NCI-H226 (cell line): ENCODE results near the gene TMEM233.

Source experiments
- DNase-seq: peaks from one replicate; pipeline ENCODE4 v3.0.0-alpha.2; 2015

The TMEM233 gene

GRCh38 chr12:119660076-119660475 is 66.5 kb downstream of the TMEM233 start:
- DNase-seq = no peak

GRCh38 chr12:119661882-119662281 is 68.3 kb downstream of the TMEM233 start:
- no peak for DNase-seq

DNA sequence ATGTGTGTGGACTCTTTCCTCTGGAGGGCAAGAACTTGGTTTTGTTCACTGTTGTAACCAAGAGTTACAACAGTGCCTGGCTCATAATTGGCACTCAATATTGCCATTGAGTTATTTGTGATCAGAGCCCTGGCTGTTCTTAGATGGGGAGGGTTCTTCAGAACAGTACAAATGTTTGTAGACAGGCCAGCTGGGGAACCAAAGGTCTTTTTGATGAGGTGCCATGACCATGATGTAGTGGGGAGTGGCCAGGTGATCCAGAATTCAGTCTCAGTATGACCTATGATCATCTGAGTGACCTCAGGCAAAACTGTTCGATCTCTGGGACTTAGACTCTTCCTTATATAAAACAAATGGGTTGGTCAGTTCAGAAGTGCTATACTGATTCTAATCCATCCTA is 71.1 kb downstream of the TMEM233 start:
- DNase-seq = no peak

- DNase-seq = no peak
These were observed 71.8 kb downstream of the TMEM233 start for GRCh38 chr12:119665164-119665929.

DNA sequence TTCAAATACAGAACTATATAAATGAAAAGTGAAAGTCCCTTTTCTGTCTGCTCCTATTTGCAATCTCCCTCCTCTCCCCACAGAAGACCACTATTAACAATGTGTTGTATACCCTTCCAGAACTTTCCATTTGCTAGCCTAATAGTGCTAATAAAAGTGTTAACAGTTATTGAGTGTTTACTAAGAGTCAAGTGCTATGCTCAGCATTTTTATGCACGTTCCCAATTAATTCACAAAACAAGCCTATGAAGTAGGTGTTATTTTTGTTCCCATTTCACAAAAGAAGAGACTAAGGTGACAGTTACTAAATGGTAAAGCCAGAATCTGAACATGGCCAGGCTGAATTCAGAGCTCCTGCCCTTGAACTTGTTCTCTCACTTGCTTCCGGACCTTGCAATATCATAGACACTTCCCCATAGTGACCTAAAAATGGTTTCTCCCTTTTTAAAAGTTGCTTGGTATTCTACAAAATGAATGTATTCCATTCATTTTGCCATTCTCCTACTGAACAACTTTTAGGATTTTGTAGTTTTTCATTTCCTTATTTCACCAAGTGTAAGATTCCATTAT is 72.7 kb downstream of the TMEM233 start:
- no peak for DNase-seq

DNA sequence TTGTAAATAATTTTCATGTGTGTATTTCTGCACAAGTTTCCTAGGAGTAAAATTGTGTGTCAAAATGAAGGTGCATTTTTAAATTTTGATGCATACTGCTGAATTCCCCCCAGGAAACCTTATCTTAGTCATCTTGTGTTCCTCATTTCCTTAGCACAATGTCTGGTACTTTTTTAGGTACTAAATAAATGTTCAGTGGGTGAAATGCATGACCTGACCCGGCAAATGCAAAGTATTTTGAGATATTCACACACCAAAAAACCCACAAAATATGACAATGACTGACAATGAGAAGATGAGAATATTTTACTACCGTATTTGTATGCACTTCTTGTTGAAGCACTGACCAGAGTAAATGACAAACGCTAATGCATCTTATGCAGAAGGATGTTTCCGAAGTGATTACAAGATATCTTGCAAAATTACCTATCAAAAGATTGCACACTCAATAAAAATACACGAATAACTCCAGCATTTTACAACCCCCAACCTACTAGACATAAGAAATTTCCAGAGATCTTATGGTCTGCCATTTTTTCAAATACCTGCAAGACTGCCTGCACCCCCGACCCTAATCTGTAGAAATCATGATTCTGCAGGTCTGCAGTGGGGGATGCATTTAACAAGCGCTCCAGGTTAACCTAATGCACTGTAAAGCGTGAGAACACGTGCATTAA is 73.5 kb downstream of the TMEM233 start:
- no peak for DNase-seq

DNA sequence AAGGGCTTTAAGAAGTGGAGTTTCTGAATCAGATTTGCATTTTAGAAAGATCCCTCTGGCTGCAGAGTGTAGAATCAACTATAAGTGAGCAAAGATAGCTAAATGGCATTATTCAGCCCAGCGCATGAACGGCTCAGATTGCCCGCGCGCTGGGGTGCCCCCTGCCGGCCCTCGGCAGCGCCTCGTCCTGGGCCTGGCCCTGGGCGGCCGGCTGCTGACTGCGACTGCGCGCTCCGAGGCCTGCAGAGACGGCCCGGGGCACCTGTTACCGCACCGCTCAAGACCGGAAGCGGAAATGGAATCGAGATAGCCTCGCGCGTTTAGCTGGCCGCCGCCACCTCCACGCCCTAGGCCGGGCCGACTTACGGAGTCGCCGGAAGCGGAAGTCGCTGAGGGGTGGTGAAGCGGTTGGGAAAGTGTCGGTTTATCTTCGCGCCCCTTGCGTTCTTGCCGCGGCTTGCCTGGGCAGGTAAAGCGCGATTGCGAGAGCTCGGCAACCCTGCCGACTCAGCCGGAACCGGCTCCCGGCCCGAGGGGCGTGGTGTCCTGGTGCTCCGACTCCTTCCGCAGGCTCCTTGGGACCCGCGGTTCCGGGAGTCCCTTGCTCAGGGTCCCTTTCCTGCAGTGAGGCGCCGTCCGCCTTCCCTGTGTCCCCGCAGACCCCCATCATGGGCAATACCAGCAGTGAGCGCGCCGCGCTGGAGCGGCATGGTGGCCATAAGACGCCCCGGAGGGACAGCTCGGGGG is 74.2 kb downstream of the TMEM233 start, which contains the start of gene PRKAB1:
Gene PRKAB1, plus strand, starts transcription at position 557 of the 747 bp plus-strand sequence. Its CDS starts 112 bp downstream, at position 669.
- peak; percentile 96 for DNase-seq

DNA sequence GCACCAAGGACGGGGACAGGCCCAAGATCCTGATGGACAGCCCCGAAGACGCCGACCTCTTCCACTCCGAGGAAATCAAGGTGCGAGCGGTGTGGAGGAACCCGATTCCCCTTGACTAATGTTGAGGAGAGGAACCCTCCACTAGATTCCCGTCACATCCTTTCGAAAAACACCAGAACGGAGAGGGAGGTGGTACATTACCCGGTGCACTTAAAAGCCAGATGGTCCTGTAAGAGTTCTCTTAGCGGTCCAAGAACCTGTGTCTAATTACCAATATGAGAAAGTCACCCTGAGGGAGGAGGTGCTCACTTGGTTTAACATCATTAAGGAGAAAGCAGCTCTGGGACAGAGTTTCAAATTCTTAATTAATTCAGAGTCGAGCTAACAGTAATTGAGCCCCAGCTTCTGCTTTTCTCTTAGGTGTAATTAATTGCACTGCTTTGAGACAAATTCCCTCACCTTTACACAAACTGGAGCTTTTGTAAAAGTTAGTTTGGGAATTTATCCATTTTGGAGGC is 74.8 kb downstream of the TMEM233 start:
- no peak for DNase-seq

GRCh38 chr12:119669744-119670472 is 76.3 kb downstream of the TMEM233 start:
- no peak for DNase-seq

DNA sequence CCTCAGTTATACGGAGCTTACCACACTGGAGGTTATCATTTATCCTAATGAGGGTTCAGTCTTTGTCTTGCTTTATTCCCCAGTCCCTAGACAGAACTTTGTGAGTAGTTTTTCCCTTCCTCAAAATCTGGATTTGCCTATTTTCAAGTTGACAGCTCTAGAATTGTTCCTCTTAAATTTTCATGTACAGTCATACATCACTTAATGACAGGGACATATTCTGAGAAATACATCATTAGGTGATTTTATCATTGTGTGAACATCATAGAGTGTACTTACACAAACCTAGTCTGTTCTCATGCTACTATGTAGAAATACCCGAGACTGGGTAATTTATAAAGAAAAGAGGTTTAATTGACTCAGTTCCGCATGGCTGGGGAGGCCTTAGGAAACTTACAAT is 77.5 kb downstream of the TMEM233 start:
- no peak for DNase-seq

DNA sequence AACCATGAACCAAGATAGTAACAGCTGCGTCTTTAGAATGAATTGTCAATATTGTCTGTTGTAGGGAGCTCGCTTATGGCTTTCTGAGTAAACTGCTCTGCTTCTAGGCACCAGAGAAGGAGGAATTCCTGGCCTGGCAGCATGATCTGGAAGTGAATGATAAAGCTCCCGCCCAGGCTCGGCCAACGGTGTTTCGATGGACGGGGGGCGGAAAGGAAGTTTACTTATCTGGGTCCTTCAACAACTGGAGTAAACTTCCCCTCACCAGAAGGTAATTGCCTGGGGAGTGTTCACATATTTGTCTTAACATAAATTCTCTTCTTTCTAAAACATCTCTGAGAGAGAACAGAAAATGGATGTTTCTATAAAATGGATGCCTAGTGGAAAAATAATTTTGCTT is 78.6 kb downstream of the TMEM233 start:
- no peak for DNase-seq

- DNase-seq = no peak
These were observed 80.1 kb downstream of the TMEM233 start for GRCh38 chr12:119673634-119674033.

GRCh38 chr12:119674560-119674959 is 81.0 kb downstream of the TMEM233 start:
- DNase-seq = no peak

DNA sequence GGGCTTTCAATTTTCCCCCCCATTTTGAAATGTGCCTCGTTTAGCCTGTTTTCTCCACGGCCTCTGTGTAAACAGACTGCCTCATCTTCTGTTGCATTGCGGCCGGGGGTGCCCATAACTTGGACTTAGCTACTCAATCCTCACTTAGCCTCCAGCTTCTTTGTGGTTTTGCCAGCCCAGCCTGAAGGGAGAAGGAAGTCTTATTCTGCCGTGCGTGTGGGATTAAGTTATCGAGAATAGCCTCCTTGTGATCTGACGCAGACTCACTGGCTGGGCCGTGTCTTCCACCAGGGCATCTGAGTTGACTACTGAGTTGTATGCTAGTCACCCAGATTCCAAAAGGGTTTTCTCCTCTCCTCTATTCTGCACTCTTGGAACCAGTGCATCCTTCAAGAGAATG is 82.4 kb downstream of the TMEM233 start:
- DNase-seq = no peak

DNA sequence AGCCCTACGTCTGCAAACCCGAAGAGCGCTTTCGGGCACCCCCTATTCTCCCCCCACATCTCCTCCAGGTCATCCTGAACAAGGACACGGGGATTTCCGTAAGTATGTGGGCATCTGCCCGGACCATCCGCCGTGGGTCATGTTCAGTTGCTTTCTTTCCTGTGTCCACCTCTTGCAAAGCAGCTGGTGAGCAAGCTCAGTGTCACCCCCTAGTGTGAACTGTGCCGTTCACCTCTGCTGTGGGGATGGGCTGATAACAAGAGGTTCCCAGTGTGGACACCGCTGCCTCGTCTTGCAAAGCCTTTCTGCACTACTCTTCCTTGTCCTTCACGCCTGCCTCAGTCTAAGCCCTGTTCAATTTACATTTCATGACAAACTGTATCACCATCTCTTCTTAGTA is 83.0 kb downstream of the TMEM233 start:
- DNase-seq = no peak

DNA sequence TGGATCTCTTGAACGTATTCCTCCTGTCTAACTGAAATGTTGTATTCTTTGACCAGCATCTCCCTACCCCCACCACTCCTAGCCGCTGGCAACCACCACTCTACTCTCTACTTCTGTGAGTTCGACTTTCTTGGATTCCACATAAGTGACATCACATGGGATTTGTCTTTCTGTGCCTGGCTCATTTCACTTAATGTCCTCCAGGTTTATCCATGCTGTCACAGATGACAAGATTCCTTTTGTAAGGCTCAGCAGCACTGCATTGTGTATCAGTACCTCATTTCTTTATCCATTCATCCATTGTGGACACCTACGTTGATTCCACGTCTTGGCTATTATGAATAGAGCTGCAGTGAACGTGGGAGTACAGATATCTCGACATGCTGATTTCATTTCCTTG is 84.9 kb downstream of the TMEM233 start:
- DNase-seq = no peak

DNA sequence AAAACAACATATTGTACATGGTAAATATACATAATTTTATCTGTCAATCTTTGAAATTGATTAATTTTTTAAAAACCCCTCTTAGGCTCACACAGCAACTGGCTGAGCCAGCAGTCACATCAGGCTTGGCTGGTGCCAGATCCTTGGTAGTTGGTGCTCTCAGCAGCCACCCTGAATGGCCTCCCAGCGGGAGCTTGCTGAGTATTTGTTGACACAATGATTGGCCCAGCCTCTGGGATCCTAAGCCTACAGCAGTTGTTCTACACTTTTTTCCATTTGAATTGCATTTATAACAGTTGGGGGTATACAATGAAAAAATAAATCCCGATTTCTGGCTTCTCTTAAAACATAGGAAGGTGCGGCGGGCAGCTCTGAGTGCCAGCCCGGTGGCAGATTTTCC is 85.5 kb downstream of the TMEM233 start:
- no peak for DNase-seq

DNA sequence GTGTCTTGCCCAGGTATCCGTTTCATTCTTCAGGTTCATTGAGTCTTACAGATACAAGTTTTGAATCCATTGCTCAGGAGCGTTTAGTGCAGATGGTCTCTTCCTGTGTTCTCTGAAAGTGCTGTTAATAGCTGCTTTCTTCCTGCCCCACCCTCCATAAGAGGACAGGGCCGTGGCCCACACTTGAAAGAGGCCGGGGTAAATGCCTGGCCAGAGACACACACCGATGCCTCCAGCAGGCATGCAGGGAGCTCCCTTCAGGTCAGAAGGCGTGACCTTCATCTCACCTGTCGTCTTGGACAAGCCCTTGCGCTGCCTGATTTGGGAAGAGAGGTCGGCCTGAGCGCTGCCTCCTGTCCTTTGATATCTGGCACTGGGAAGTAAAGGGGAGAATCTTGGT is 85.9 kb downstream of the TMEM233 start:
- no peak for DNase-seq

GRCh38 chr12:119681111-119681510 is 87.5 kb downstream of the TMEM233 start:
- DNase-seq = no peak

DNA sequence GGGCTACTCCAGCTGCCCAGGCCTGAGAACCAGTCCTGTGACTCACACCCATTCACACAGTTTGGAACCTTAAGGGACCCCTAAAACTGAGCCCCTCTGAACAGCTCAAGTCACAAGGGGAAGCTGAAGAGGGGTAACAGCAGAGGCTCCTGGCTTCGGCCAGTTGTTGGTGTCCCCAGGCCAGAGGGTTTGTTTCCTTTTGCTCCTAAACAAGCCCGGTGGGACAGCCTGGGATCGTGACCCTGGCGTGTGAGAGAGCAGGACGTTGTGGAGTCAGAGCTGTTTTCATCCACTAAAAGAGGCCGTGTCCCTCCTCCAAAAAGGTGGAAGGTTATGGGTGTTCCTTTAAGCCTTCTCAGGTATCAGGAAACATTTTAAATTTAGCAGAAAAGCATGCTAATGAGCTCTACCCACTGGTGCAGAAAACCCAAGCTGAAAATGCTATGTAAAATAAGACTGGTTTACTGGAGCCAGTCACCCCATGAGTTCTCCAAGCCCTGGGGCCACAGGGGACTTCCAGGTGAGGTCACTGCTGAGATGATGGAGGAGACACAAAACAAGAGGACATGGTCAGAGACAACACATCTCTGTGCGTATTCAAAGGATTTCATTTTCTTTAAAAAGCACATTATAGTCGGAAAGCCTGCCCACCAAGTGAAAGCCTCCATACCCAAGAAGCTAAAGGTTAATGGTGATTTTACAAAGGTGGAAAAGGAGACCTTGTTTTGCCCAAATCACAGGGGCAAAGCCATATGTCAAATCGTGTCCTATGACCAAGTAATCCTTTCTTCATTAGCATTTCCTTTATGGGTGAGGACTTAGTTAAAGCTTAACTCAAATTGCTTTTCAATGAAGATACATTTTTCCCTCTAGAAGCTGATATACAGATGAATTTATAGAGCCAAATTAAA is 88.4 kb downstream of the TMEM233 start:
- no peak for DNase-seq

GRCh38 chr12:119682639-119683252 is 89.2 kb downstream of the TMEM233 start:
- DNase-seq = no peak
